GM12878 (cell line): Measurements from ENCODE around the gene IFNA4. TPM values are rescaled to one million over a fixed set of nuclear protein-coding genes. Genes with fewer than 3 reads are reported as not detected.
"Not testable (repeated sequence)": the region's sequence is repeated elsewhere in the genome, so short reads cannot be mapped to it uniquely, and the experiment has no call there.

ENCODE experiments used
- ATAC-seq: fragments of 200-7000 bp; cut with Tn5 transposase; 3 replicates; pipeline ENCODE4 v1.9.1; 2020; ENCODE audit warnings: mild to moderate bottlenecking, moderate library complexity
- BruUV-seq: library from RNA; stranded (reverse); fragments of 400-500 nt; replicated peaks from 2 replicates; lab custom pipeline; 2021; lab: Mats Ljungman, UMichigan
- CTCF ChIA-PET: fragments of 300-600 bp; sonication (Branson Sonifier 250); formaldehyde crosslinking; extraction: SDS; loops from one replicate; lab custom pipeline; 2021; ENCODE audit warnings: inconsistent platforms; lab: Yijun Ruan, JAX
- POLR2A ChIA-PET: fragments of 350-600 bp; formaldehyde crosslinking; extraction: SDS; loops from one replicate; lab custom pipeline; 2021; ENCODE audit warnings: inconsistent platforms; lab: Charles Lee
- RAD21 ChIA-PET: fragments of 300-600 bp; sonication (Branson Sonifier 250); formaldehyde crosslinking; loops from one replicate; lab custom pipeline; 2023; ENCODE audit warnings: antibody characterized with exemption; ENCODE audit not compliant: unreplicated experiment; lab: Charles Lee
- SMC1A ChIA-PET: fragments of 300-600 bp; sonication (Branson Sonifier 250); formaldehyde crosslinking; loops from one replicate; lab custom pipeline; 2023; ENCODE audit not compliant: unreplicated experiment, uncharacterized antibody; lab: Charles Lee
- DNase-seq: peaks from one replicate; pipeline ENCODE4 v3.0.0-alpha.2; 2011; ENCODE audit warnings: low read depth, low spot score
- FAIRE-seq: peaks from 3 replicates; lab custom pipeline; 2011; peaks lifted over from hg19 to GRCh38; lab: Jason Lieb, UNC
- H2AFZ ChIP-seq: 2 replicates; pipeline ENCODE4 v1.6.0; 2011; ENCODE audit warnings: low read depth, low read length, control low read depth; ENCODE audit not compliant: control insufficient read depth
- H3K27ac ChIP-seq: 2 replicates; pipeline ENCODE4 v1.5.1; 2011; ENCODE audit warnings: control low read depth; ENCODE audit not compliant: control insufficient read depth, insufficient read depth
- H3K27me3 ChIP-seq, 2 experiments: replicated peaks in 1 of 2; 2 replicates each; pipeline versions ENCODE4 v1.6.0 to v1.6.1; 2011; ENCODE audit warnings: low read length in 1 of 2; ENCODE audit not compliant: control insufficient read depth in 2 of 2, insufficient read depth in 2 of 2
- H3K36me3 ChIP-seq, 2 experiments: 2 replicates each; pipeline ENCODE4 v1.5.1; 2011; ENCODE audit warnings: low read length in 1 of 2; ENCODE audit not compliant: control insufficient read depth in 2 of 2, insufficient read depth in 2 of 2
- H3K4me1 ChIP-seq: 2 replicates; pipeline ENCODE4 v1.6.1; 2011; ENCODE audit warnings: mild to moderate bottlenecking, low read length, moderate library complexity, mixed read lengths; ENCODE audit not compliant: control insufficient read depth, insufficient read depth
- H3K4me2 ChIP-seq: 2 replicates; pipeline ENCODE4 v1.6.0; 2011; ENCODE audit warnings: control low read depth; ENCODE audit not compliant: control insufficient read depth, insufficient read depth
- H3K4me3 ChIP-seq: fragments of 200-600 bp; sonication (generic); 2 replicates; pipeline ENCODE4 v1.5.1; 2016
- H3K79me2 ChIP-seq: 2 replicates; pipeline ENCODE4 v1.6.0; 2011; ENCODE audit warnings: low read length; ENCODE audit not compliant: control insufficient read depth, insufficient read depth
- H3K9ac ChIP-seq: 2 replicates; pipeline ENCODE4 v1.8.0; 2011; ENCODE audit warnings: low read length, control low read depth, mixed read lengths; ENCODE audit not compliant: control insufficient read depth, insufficient read depth
- H3K9me3 ChIP-seq: replicated peaks from 3 replicates; pipeline ENCODE4 v1.5.1; 2011; ENCODE audit warnings: mild to moderate bottlenecking, low read length; ENCODE audit not compliant: control insufficient read depth, insufficient read depth
- H4K20me1 ChIP-seq: 2 replicates; pipeline ENCODE4 v1.6.0; 2011; ENCODE audit not compliant: control insufficient read depth, insufficient read depth
- CTCF ChIP-seq, 3 experiments: IDR thresholded peaks in 2 of 3; conservative IDR thresholded peaks in 1 of 3; 2 replicates each; pipeline ENCODE4 v1.5.1; 2011; ENCODE audit warnings: low read depth in 3 of 3, low read length in 3 of 3, mild to moderate bottlenecking in 3 of 3, control low read depth in 2 of 3, moderate library complexity in 2 of 3, inconsistent platforms in 1 of 3, mixed read lengths in 1 of 3; ENCODE audit not compliant: control insufficient read depth in 2 of 3, insufficient read depth in 1 of 3; ENCODE audit errors: extremely low read depth in 1 of 3
- RAD21 ChIP-seq: IDR thresholded peaks from 2 replicates; pipeline ENCODE4 v1.6.1; 2011; ENCODE audit warnings: mild to moderate bottlenecking, low read depth, low read length, moderate library complexity; ENCODE audit not compliant: insufficient read depth
- WGBS: methylation state at CpG from one replicate; pipeline ENCODE4 v1.1.6; 2016; ENCODE audit warnings: low lambda C conversion rate; ENCODE audit not compliant: insufficient replicate concordance, insufficient coverage; ENCODE audit errors: missing lambda C conversion rate; 5-methylcytosine and 5-hydroxymethylcytosine counted together
- in situ Hi-C: fragments of 300-500 bp; cut with MboI; formaldehyde crosslinking; loops from 9 replicates; pipeline ENCODE4 v1.14.3; 2018; ENCODE audit warnings: mixed read lengths
- intact Hi-C: fragments of 100-400 bp; cut with micrococcal nuclease; formaldehyde crosslinking; loops from one replicate; pipeline ENCODE4 v1.14.2; 2022; ENCODE audit not compliant: unreplicated experiment
- polyA plus RNA-seq, 11 experiments: library from polyadenylated mRNA; depleted of rRNA in 4 of 11; unstranded in 6 of 11; stranded (reverse) in 5 of 11; fragments of >200 nt; fragmentation: Nextera tagmentation in 4 of 11; fragmentation: Illumina TruSeq in 1 of 11; extraction: Ambion mirVana in 4 of 11; extraction: Trizol in 1 of 11; gene quantifications; 1 replicate in 1 of 11; 2 replicates in 10 of 11; pipeline versions ENCODE4 v1.2.1 to v1.2.3, GENCODE V29; 2011 to 2016; ENCODE audit warnings: inconsistent platforms in 2 of 11, missing spikeins in 2 of 11, low read depth in 1 of 11
- total RNA-seq, 4 experiments: library from RNA; depleted of rRNA in 3 of 4; stranded (reverse); fragments of >200 nt in 3 of 4; fragmentation: Illumina TruSeq in 1 of 4; extraction: Trizol in 1 of 4; gene quantifications; 2 replicates each; pipeline versions ENCODE4 v1.2.1 to v1.2.3, GENCODE V29; 2013 to 2021

Gene IFNA4
- total and polyA plus RNA-seq, 10 of the 15 experiments (the other 5 are each of a cell fraction or from before 2014, with no cell fraction given): not detected

GRCh38 chr9:21194867-21195776, 7.7 kb upstream of the IFNA4 start:
- H4K20me1 ChIP-seq, in situ Hi-C loops, H3K9ac ChIP-seq, BruUV-seq, DNase-seq, H3K36me3 ChIP-seq, H2AFZ ChIP-seq, H3K4me3 ChIP-seq, H3K27me3 ChIP-seq, POLR2A ChIA-PET, H3K27ac ChIP-seq, H3K9me3 ChIP-seq, H3K4me1 ChIP-seq, H3K79me2 ChIP-seq: not testable (repeated sequence)
- FAIRE-seq: peak; percentile 57
- TF ChIP-seq CTCF (IDR thresholded peaks at IDR 0.05 in 2 of 3, conservative IDR thresholded peaks at IDR 0.05 in 1 of 3; ENCODE audit: control insufficient read depth in 2 of 3, extremely low read depth in 1 of 3, insufficient read depth in 1 of 3, low read depth in 3 of 3, low read length in 3 of 3) (peak; percentile 45 to 56 (median 53); a peak in 5 of 6 replicates), RAD21 (peak; percentile 61)
- CTCF ChIA-PET: interaction anchor here (0.6 to 2.7 kb wide), 38 partner anchors 13 to 1268 kb away, joined by 3 to 28 read pairs (median 3); partner anchors contain the start of gene IFNW1
- H3K4me2 ChIP-seq: peak overlapping the region; percentile 25; the same call in 1 of the 2 replicates
- intact Hi-C loops: loop anchor here (10.0 kb wide), 1 partner anchor 120 kb away; no protein-coding TSS in a partner anchor
- WGBS: 28% methylated on average over 5 of the region's 6 CpGs
- SMC1A ChIA-PET: interaction anchor here (0.6 to 1.3 kb wide), 11 partner anchors 12 to 593 kb away, joined by 3 to 6 read pairs (median 5); no protein-coding TSS in a partner anchor
- RAD21 ChIA-PET: interaction anchor here (0.7 to 2.6 kb wide), 10 partner anchors 12 to 239 kb away, joined by 3 to 9 read pairs (median 4); no protein-coding TSS in a partner anchor
- peak; percentile 96 for ATAC-seq
